GM12891 (cell line): ENCODE results near the gene CPED1.
"Not testable (repeated sequence)": the region's sequence is repeated elsewhere in the genome, so short reads cannot be mapped to it uniquely, and the experiment has no call there.

ENCODE experiments used
- DNase-seq: peaks from one replicate; pipeline ENCODE4 v3.0.0; 2011; ENCODE audit warnings: low spot score; ENCODE audit not compliant: insufficient read length
- FAIRE-seq: peaks from 2 replicates; lab custom pipeline; 2011; peaks lifted over from hg19 to GRCh38; lab: Jason Lieb, UNC
- PAX5 ChIP-seq: IDR thresholded peaks from 2 replicates; pipeline ENCODE4 v1.6.1; 2011; ENCODE audit warnings: low read length, moderate library complexity, mild to moderate bottlenecking; ENCODE audit not compliant: insufficient read depth, severe bottlenecking
- POLR2A ChIP-seq: IDR thresholded peaks from 2 replicates; pipeline ENCODE4 v1.6.1; 2011; ENCODE audit warnings: low read depth, low read length, control low read depth
- POLR2AphosphoS5 ChIP-seq: IDR thresholded peaks from 2 replicates; pipeline ENCODE4 v1.6.1; 2011; ENCODE audit warnings: low read depth, low read length, control low read depth
- POU2F2 ChIP-seq: IDR thresholded peaks from 2 replicates; pipeline ENCODE4 v1.6.1; 2011; ENCODE audit warnings: low read depth, mild to moderate bottlenecking, control low read depth, low read length, moderate library complexity
- SPI1 ChIP-seq: IDR thresholded peaks from 2 replicates; pipeline ENCODE4 v1.6.1; 2011; ENCODE audit warnings: low read depth, low read length, control low read depth
- TAF1 ChIP-seq: IDR thresholded peaks from 2 replicates; pipeline ENCODE4 v1.6.1; 2011; ENCODE audit warnings: low read depth, low read length, control low read depth

The CPED1 gene

DNA sequence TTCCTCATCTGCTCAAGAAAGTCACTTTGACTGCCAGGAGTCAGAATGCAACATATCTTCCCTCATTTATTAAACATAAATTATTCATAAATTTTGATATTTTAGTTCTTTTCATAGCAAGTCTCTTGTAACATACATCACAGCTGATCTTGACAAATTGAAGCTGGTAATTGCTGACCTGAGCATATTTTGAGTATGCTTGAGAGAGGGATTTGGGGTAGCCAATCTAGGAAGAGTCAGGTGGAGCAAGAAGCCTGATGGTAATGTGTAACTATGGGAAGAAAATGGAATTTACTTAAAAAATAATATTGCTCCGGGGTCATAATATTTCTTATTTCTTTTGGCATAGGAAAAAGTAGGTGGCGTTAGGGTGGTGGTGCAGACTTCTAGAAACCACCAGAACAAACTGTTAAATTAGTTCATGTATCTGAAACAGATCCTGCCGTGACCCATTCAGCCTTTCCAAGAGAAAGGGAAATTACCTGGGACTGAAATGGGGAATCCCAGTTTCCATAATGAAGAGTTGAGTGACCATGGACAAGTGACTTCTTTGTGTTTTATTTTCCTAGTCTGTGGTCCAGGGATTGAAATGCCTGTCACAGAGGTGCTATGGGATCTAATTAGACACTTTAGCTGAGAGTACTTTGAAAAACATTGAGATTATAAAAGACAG lies 12.9 kb downstream of the CPED1 start:
- DNase-seq (no peak), FAIRE-seq (no peak)
- TF ChIP-seq POLR2AphosphoS5 (no peak), SPI1 (no peak), POLR2A (no peak), TAF1 (no peak), POU2F2 (no peak), PAX5 (no peak)

DNA sequence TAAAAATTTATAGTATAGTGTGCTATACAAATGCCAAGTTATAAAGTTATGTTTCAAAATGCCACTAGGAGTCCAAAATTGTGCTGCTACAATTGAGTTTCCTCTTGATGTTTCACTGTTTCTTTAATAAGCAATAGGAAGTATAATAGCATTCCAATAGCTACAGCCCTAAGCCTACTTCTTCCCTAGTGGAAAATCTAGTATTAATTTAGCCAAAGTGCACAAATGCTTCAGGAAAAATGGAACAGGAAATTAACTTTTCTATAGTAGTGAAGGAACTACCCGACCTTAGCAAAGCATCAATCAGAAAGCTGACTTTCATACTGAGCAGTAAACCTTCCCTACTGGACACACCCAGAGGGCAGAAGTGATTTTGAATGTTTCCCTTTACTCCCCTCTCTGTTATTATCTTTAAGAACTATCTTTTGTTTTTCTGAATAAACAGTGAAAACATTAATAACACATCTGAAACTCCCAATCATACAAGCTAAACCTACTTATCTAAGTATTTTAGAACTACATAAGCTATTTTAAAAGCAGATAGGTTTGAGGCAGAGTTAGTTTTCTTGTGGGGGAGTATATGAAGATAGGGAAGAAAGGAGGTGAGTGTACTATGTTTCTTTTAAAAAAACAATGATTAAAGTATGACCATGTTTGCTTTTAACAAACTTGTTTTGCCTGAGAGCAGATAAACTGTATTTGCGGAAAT lies 13.7 kb downstream of the CPED1 start:
- TF ChIP-seq TAF1 (no peak), SPI1 (no peak), PAX5 (no peak), POLR2A (no peak), POLR2AphosphoS5 (no peak), POU2F2 (no peak)
- no peak for DNase-seq
- no peak for FAIRE-seq

DNA sequence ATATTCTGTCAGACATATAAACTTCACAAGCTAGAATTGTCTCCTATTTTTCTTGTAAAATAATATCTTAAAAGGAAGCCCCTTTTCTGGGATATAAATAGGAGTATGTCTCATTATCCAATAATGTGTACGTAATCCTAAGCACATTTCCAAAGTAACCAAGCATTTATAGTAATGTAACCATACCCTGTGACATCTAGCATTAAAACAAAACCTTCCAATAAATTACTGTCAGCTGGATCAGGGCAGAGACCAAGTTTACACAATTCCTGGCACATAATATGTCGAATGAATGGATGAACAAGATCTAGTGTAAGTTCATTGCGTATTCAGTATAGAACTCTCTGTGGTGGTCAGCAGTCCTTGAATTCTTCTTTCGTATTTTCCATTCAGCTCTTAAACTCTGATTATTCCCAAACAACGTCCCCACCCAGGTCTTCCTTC lies 14.3 kb downstream of the CPED1 start:
- TF ChIP-seq POLR2AphosphoS5, result no peak
- no peak for TF ChIP-seq SPI1
- TF ChIP-seq POLR2A, result no peak
- no peak for TF ChIP-seq PAX5
- no peak for TF ChIP-seq TAF1
- TF ChIP-seq POU2F2, result no peak
- FAIRE-seq, result no peak
- no peak for DNase-seq

DNA sequence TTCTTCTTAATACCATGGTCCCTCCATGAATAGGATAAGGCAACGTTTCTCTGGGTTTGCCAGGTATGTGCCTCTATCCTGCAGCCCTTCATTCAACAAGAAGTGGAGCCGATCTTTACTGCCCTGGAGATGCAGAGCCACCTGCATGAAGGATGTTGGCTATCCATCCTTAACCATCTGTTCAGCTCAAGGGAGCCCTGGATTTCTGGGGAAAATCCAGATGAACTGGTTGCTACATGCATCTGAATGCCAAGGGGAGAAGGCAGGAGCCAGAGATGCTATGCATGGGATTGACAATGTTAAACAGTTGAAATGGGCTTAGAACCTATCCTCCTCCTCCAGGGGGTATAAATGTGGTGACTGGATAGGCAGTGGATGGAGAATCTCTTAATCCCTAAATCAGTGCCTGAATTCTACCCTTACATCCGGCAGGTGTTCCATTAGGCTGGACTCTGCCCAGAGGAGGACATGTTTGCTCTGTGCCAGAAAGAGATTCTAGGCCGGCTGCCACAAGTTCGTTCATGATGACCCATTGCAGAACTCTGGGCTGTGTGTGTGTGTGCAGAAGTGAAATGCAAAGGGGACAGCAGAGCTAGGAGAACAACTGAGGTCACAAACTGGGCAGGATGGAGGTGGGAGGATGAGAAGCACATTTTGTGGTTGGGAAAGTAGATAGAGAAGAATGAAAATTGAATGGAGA lies 15.6 kb downstream of the CPED1 start:
- DNase-seq, result no peak
- TF ChIP-seq SPI1 (no peak), PAX5 (no peak), TAF1 (no peak), POLR2AphosphoS5 (no peak), POLR2A (no peak), POU2F2 (no peak)
- FAIRE-seq, result no peak

DNA sequence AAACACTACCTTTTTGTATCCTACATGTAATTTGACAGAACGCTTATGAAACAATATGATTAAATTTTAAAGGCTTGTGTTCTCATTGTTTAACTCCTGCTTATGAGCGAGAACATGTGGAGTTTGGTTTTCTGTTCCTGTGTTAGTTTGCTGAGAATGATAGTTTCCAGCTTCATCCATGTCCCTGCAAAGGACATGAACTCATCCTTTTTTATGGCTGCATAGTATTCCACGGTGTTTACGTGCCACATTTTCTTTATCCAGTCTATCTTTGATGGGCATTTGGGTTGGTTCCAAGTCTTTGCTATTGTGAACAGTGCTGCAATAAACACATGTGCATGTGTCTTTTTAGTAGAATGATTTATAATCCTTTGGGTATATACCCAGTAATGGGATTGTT lies 16.5 kb downstream of the CPED1 start:
- not testable (repeated sequence) for FAIRE-seq, DNase-seq

DNA sequence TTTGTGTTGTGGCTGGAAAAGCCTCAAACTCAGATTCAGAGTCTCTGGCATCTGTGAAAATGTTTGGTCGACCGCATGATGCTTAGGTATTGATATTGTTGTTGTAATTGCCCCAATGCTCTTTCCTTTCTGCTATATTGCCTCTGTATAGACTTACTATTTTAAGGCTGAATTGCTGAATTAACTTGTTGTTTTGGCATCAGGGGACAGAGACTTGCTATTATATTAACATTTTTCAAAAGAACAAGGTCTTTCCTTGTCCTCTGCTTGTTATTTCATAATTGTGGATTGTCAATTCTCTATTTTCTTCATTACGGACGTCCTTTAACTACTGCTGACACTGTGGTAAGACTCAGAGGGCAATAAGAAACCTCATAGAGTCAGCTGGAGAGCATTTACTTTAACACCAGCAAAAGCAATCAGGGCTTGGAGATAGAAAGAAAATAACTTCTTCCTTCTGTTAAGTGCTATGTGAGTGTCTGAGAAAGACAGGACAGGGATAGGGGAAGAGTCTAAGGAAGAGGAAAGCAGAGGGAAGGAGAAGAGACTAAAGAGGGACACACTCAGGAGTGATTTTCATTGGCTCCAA lies 17.6 kb downstream of the CPED1 start:
- no peak for DNase-seq
- TF ChIP-seq POLR2AphosphoS5, result no peak
- TF ChIP-seq POLR2A, result no peak
- no peak for TF ChIP-seq SPI1
- no peak for TF ChIP-seq TAF1
- TF ChIP-seq PAX5, result no peak
- TF ChIP-seq POU2F2, result no peak
- FAIRE-seq, result no peak

DNA sequence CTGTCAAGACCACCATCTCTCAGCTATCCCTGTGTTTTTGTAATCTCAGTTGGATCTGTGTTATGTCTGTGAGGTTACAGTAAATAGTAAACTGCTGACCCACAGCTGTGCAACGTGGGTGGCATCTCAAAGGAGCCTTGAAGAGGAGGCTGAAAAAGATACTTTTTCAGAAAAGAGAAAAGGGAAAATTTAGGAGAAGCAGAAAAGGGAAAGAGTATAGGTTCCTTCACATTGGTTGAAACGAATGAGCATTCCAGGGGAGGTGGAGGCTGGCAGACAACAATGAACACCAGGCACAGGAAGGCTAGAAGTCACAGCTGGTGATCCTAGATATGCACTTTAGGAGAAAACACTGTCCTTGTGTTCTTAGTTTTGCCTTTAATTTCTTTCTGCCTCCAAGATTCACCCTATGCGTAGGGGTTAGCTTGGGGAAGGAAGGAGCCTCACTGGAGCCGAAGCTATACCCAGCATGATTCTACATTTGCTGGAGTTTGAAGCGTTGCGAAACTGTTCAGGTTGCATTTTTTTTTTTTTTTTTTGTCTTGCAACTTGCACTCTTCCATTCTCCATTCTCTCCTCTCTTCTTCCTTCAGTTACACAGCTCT lies 18.3 kb downstream of the CPED1 start:
- FAIRE-seq (no peak), DNase-seq (no peak)
- TF ChIP-seq PAX5 (no peak), SPI1 (no peak), POLR2AphosphoS5 (no peak), POLR2A (no peak), POU2F2 (no peak), TAF1 (no peak)

DNA sequence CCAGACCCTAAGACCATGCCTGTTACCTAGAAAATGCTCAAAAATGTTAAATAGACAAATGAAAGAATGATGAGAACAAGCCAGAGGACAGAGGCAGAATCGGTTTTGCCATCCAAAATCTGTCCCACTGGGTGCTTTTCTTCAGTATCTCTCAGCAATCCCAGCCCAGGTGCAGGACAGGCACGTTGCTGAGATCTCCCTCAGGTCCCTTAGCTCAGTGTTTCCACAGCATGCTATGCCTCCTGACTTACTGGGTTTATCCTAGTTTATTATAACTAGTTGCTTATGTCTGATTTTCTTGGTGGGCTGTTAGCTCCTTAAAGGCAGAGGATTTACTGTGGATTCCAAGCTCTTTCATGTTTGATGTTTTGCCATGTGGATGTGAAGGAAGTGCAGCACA lies 20.3 kb downstream of the CPED1 start:
- DNase-seq, result no peak
- no peak for FAIRE-seq
- TF ChIP-seq PAX5 (no peak), POLR2AphosphoS5 (no peak), TAF1 (no peak)

DNA sequence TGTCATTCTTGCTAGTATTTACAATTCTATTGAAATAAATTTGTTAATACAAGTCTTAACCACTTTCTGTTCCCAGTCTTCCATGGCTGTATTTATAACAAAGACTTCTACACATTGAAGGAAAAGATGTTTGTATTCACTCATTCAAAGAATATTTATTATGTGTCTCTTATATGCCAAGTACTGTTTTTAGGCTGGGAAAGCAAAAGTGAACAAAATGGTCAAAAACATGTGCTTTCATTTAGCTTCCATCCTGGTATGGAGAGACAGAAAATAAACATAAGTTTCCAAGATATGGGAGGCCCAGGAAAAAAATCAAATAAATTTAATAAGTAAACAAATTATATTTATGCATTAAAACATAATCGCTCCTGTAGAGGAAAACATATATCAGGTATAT lies 22.9 kb downstream of the CPED1 start:
- DNase-seq (no peak), FAIRE-seq (no peak)
- TF ChIP-seq SPI1 (no peak), POLR2AphosphoS5 (no peak)
